SK-N-SH (cell line): ENCODE measurements around the gene CTCF. TPM values are rescaled to one million over a fixed set of nuclear protein-coding genes. Genes with fewer than 3 reads are reported as not detected.
A peak's percentile ranks its signal among the peaks of the same experiment; 100 is the strongest.

ENCODE experiments used
- CTCF ChIA-PET: fragments of 300-600, 350-600 bp; formaldehyde crosslinking; extraction: SDS; loops from one replicate; lab custom pipeline; 2021; lab: Yijun Ruan, JAX
- POLR2A ChIA-PET: fragments of 350-600 bp; sonication (Branson Sonifier 250); formaldehyde crosslinking; extraction: SDS; loops from one replicate; lab custom pipeline; 2020; ENCODE audit warnings: antibody characterized with exemption, inconsistent platforms; lab: Yijun Ruan, JAX
- DNase-seq: peaks from one replicate; pipeline ENCODE4 v3.0.0; 2012
- H2AFZ ChIP-seq: fragments of 200-600 bp; sonication (generic); 2 replicates; pipeline ENCODE4 v1.8.1; 2016; ENCODE audit warnings: antibody characterized with exemption, mild to moderate bottlenecking, low read depth
- H3F3A ChIP-seq: fragments of 200-600 bp; sonication (generic); replicated peaks from 2 replicates; pipeline ENCODE3; 2016; ENCODE audit warnings: antibody characterized with exemption, mild to moderate bottlenecking; ENCODE audit not compliant: insufficient read depth
- H3K27ac ChIP-seq, 2 experiments: fragments of 200-500 bp in 1 of 2; fragments of 200-600 bp in 1 of 2; sonication (Bioruptor generic) in 1 of 2; sonication (generic), shearing (Covaris generic) in 1 of 2; 2 replicates each; pipeline versions ENCODE4 v1.5.1 to v1.6.1; 2014 to 2016; ENCODE audit warnings: low read depth in 2 of 2, inconsistent platforms in 1 of 2, low read length in 1 of 2, mild to moderate bottlenecking in 1 of 2, mixed read lengths in 1 of 2
- H3K27me3 ChIP-seq: fragments of 200-600 bp; sonication (generic), shearing (Covaris generic); 2 replicates; pipeline ENCODE4 v1.6.1; 2016; ENCODE audit warnings: mixed run types; ENCODE audit not compliant: insufficient read depth
- H3K36me3 ChIP-seq, 2 experiments: fragments of 200-500 bp in 1 of 2; fragments of 200-600 bp in 1 of 2; sonication (Bioruptor generic) in 1 of 2; sonication (generic) in 1 of 2; replicated peaks in 1 of 2; 2 replicates each; pipeline versions ENCODE3 to v1.5.1; 2014 to 2016; ENCODE audit warnings: low read length in 1 of 2, mild to moderate bottlenecking in 1 of 2; ENCODE audit not compliant: insufficient read depth in 2 of 2, control insufficient read depth in 1 of 2
- H3K4me1 ChIP-seq, 2 experiments: fragments of 200-500 bp in 1 of 2; fragments of 200-600 bp in 1 of 2; sonication (Bioruptor generic) in 1 of 2; sonication (generic), shearing (Covaris generic) in 1 of 2; 2 replicates each; pipeline versions ENCODE4 v1.5.1 to v1.6.1; 2014 to 2016; ENCODE audit warnings: low read depth in 1 of 2, low read length in 1 of 2, mixed run types in 1 of 2; ENCODE audit not compliant: insufficient read depth in 2 of 2, control insufficient read depth in 1 of 2
- H3K4me2 ChIP-seq: fragments of 200-600 bp; sonication (generic), shearing (Covaris generic); 2 replicates; pipeline ENCODE4 v1.6.1; 2017; ENCODE audit warnings: mixed run types
- H3K4me3 ChIP-seq, 2 experiments: fragments of 200-500 bp in 1 of 2; fragments of 200-600 bp in 1 of 2; sonication (Bioruptor generic) in 1 of 2; sonication (generic), shearing (Covaris generic) in 1 of 2; 2 replicates each; pipeline versions ENCODE4 v1.5.1 to v1.8.1; 2014 to 2016; ENCODE audit warnings: low read depth in 2 of 2, inconsistent platforms in 1 of 2, low read length in 1 of 2, mild to moderate bottlenecking in 1 of 2, mixed read lengths in 1 of 2, moderate library complexity in 1 of 2
- H3K79me2 ChIP-seq: fragments of 200-600 bp; sonication (generic); 2 replicates; pipeline ENCODE4 v1.8.1; 2017; ENCODE audit warnings: mild to moderate bottlenecking; ENCODE audit not compliant: insufficient read depth
- H3K9ac ChIP-seq: fragments of 200-600 bp; sonication (generic); 2 replicates; pipeline ENCODE4 v1.6.1; 2017; ENCODE audit warnings: mixed run types
- H3K9me2 ChIP-seq: fragments of 200-600 bp; sonication (generic); 2 replicates; pipeline ENCODE4 v1.6.1; 2017; ENCODE audit warnings: mixed run types
- H3K9me3 ChIP-seq: fragments of 200-600 bp; sonication (generic); 2 replicates; pipeline ENCODE4 v1.6.1; 2017; ENCODE audit warnings: mixed run types, mild to moderate bottlenecking, moderate library complexity
- H4K20me1 ChIP-seq: fragments of 200-600 bp; sonication (generic); 2 replicates; pipeline ENCODE4 v1.6.1; 2017; ENCODE audit warnings: mild to moderate bottlenecking, mixed run types; ENCODE audit not compliant: insufficient read depth
- EP300 ChIP-seq, 2 experiments: IDR thresholded peaks; 2 replicates each; pipeline versions ENCODE4 v1.4.0 to v1.6.1; 2012; ENCODE audit warnings: borderline replicate concordance in 1 of 2, low read depth in 1 of 2, low read length in 1 of 2
- EZH2phosphoT487 ChIP-seq: fragments of 200-600 bp; sonication (generic); IDR thresholded peaks from 2 replicates; pipeline ENCODE4 v1.6.1; 2017; ENCODE audit warnings: low read depth, mixed run types, mild to moderate bottlenecking, antibody characterized with exemption, moderate library complexity, borderline replicate concordance
- FOSL2 ChIP-seq: IDR thresholded peaks from 2 replicates; pipeline ENCODE4 v1.4.0; 2012; ENCODE audit warnings: low read depth, mild to moderate bottlenecking, moderate library complexity, borderline replicate concordance
- JUND ChIP-seq: IDR thresholded peaks from 2 replicates; pipeline ENCODE4 v1.4.0; 2012
- MXI1 ChIP-seq: IDR thresholded peaks from 2 replicates; pipeline ENCODE4 v1.6.1; 2012; ENCODE audit warnings: mild to moderate bottlenecking, low read depth, low read length, improper control_type of control experiment
- NRF1 ChIP-seq: IDR thresholded peaks from 2 replicates; pipeline ENCODE4 v1.6.1; 2012; ENCODE audit warnings: low read depth, mild to moderate bottlenecking, low read length
- POLR2AphosphoS5 ChIP-seq: IDR thresholded peaks from 2 replicates; pipeline ENCODE4 v1.6.1; 2012; ENCODE audit warnings: low read depth, low read length
- RAD21 ChIP-seq: IDR thresholded peaks from 2 replicates; pipeline ENCODE4 v1.6.1; 2012; ENCODE audit warnings: mild to moderate bottlenecking, low read length
- RCOR1 ChIP-seq: fragments of 150-350 bp; IDR thresholded peaks from 2 replicates; pipeline ENCODE4 v1.6.1; 2017; ENCODE audit warnings: antibody characterized with exemption, low read length
- SMC3 ChIP-seq: IDR thresholded peaks from 2 replicates; pipeline ENCODE4 v1.6.1; 2012; ENCODE audit warnings: low read depth, low read length, improper control_type of control experiment
- TAF1 ChIP-seq: IDR thresholded peaks from 2 replicates; pipeline ENCODE4 v1.6.1; 2012; ENCODE audit warnings: low read depth, mild to moderate bottlenecking, low read length, moderate library complexity, borderline replicate concordance
- ZBTB33 ChIP-seq: IDR thresholded peaks from 2 replicates; pipeline ENCODE4 v1.4.0; 2012; ENCODE audit warnings: low read depth, borderline replicate concordance
- WGBS: methylation state at CpG from one replicate; pipeline ENCODE4 v1.1.6; 2017; ENCODE audit warnings: low lambda C conversion rate; 5-methylcytosine and 5-hydroxymethylcytosine counted together
- polyA plus RNA-seq, 3 experiments: library from polyadenylated mRNA; depleted of rRNA; stranded (reverse); fragments of >200 nt; gene quantifications; 2 replicates each; pipeline ENCODE4 v1.2.3, GENCODE V29; 2012
- TF ChIP-seq, protein P1 (sequence below): IDR thresholded peaks from 2 replicates; pipeline ENCODE4 v1.6.1; 2012; ENCODE audit warnings: mild to moderate bottlenecking, low read depth, low read length, moderate library complexity
- TF ChIP-seq, protein P2 (sequence below): fragments of 150-350 bp; IDR thresholded peaks from 2 replicates; pipeline ENCODE4 v1.6.1; 2016; ENCODE audit warnings: mild to moderate bottlenecking, low read depth, low read length
- TF ChIP-seq, protein P3 (sequence below): IDR thresholded peaks from 2 replicates; pipeline ENCODE4 v1.4.0; 2012; ENCODE audit warnings: low read depth, borderline replicate concordance

CTCF gene
- polyA plus RNA-seq, 1 of the 3 experiments (the other 2 are of a cell fraction) = 19.6 TPM

- Histone ChIP-seq H3K79me2 (no peaks in the 10 kb centered on the region), H3K4me3 (peak overlapping the region in 1 of 2 experiments; percentile 44; a peak in 1 of 4 replicates), H3K9ac (peak overlapping the region; percentile 36; the same call in 1 of the 2 replicates), H3K9me3 (no peaks in the 10 kb centered on the region), H2AFZ (no peak overlapping the region), H3K9me2 (no peaks in the 10 kb centered on the region), H3K4me1 (peaks cover 3 to 11% of the 10 kb centered on the region in 2 experiments; a peak in 2 of 4 replicates), H3K4me2 (peak overlapping the region; percentile 72; the same call in 1 of the 2 replicates), H4K20me1 (no peaks in the 10 kb centered on the region), H3K27me3 (no peaks in the 10 kb centered on the region), H3K27ac (peak overlapping the region in 1 of 2 experiments; percentile 78; a peak in 2 of 4 replicates), H3K36me3 (no peaks in the 10 kb centered on the region), H3F3A (peaks cover 24% of the 10 kb centered on the region)
- TF ChIP-seq ZBTB33 = no peak
- CTCF ChIA-PET = interaction anchor here (1.1 to 5.9 kb wide), 10 partner anchors 9 to 155 kb away, joined by 3 to 104 read pairs (median 14); partner anchors contain the start of genes ATP6V0D1, C16orf86, CARMIL2 and ENKD1
- POLR2A ChIA-PET = no interaction called here
- 96% methylated on average over 3 of the region's 3 CpGs for WGBS
- DNase-seq = no peak
These were observed 45.2 kb upstream of the CTCF start for GRCh38 chr16:67517155-67517445.

DNA sequence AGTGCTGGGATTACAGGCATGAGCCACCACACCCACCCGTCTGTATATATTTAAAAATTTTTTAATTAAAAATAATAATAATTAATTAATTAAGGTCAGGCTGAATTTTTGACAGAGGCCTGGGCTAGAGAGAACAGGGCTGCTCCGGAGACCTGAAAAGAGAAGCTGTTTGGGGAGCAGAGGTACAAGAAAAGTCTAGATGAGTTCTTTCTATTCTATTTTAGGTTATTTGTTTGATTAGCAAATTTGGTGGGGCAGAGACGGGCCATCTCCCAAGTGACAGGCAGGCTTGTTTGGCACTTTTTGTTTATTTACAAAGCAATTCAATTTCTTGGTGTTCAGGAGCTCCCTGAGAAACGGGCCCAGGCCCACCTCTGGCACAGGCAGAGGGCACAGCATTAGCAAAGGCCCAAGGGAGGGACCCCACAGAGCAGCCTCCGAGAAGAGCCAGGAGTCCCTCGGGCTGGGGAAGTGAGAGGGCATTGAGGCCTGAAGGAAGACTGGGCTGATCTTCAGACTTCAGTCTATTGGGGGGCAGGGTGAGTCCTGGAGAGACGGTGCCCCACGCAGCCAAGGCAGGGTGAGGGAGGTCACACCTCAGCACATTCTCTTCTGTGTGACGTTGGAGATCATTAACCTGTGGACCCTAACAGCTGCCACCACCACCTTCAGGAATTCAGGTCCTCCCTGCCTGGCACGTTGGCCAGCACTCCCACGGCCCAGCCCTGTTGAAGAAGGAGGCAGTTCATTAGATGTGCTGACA, 44.5 kb upstream of the CTCF start:
- ChIA-PET POLR2A (no interaction called here), CTCF (interaction anchor here (0.6 to 5.9 kb wide), 11 partner anchors 8 to 154 kb away, joined by 3 to 104 read pairs (median 6); partner anchors contain the start of genes ATP6V0D1, C16orf86, CARMIL2 and ENKD1)
- no peaks in the 10 kb centered on the region for H3K9me3 ChIP-seq
- no peak overlapping the region for H3K4me3 ChIP-seq
- H3K9ac ChIP-seq = no peak overlapping the region
- peak overlapping the region in 1 of 2 experiments; percentile 78; a peak in 1 of 4 replicates for H3K27ac ChIP-seq
- H3K27me3 ChIP-seq = no peaks in the 10 kb centered on the region
- no peaks in the 10 kb centered on the region for H3K36me3 ChIP-seq
- no peaks in the 10 kb centered on the region for H3K79me2 ChIP-seq
- TF ChIP-seq, protein P1, sequence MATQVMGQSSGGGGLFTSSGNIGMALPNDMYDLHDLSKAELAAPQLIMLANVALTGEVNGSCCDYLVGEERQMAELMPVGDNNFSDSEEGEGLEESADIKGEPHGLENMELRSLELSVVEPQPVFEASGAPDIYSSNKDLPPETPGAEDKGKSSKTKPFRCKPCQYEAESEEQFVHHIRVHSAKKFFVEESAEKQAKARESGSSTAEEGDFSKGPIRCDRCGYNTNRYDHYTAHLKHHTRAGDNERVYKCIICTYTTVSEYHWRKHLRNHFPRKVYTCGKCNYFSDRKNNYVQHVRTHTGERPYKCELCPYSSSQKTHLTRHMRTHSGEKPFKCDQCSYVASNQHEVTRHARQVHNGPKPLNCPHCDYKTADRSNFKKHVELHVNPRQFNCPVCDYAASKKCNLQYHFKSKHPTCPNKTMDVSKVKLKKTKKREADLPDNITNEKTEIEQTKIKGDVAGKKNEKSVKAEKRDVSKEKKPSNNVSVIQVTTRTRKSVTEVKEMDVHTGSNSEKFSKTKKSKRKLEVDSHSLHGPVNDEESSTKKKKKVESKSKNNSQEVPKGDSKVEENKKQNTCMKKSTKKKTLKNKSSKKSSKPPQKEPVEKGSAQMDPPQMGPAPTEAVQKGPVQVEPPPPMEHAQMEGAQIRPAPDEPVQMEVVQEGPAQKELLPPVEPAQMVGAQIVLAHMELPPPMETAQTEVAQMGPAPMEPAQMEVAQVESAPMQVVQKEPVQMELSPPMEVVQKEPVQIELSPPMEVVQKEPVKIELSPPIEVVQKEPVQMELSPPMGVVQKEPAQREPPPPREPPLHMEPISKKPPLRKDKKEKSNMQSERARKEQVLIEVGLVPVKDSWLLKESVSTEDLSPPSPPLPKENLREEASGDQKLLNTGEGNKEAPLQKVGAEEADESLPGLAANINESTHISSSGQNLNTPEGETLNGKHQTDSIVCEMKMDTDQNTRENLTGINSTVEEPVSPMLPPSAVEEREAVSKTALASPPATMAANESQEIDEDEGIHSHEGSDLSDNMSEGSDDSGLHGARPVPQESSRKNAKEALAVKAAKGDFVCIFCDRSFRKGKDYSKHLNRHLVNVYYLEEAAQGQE = no peak
- TF ChIP-seq RCOR1 (no peak), MXI1 (no peak), RAD21 (no peak), SMC3 (no peak), JUND (no peak), EP300 (IDR thresholded peaks at IDR 0.05; ENCODE audit: borderline replicate concordance in 1 of 2, low read depth in 1 of 2, low read length in 1 of 2) (no peak), EZH2phosphoT487 (no peak), TAF1 (no peak), FOSL2 (no peak), POLR2AphosphoS5 (no peak), NRF1 (no peak)
- TF ChIP-seq, protein P2, sequence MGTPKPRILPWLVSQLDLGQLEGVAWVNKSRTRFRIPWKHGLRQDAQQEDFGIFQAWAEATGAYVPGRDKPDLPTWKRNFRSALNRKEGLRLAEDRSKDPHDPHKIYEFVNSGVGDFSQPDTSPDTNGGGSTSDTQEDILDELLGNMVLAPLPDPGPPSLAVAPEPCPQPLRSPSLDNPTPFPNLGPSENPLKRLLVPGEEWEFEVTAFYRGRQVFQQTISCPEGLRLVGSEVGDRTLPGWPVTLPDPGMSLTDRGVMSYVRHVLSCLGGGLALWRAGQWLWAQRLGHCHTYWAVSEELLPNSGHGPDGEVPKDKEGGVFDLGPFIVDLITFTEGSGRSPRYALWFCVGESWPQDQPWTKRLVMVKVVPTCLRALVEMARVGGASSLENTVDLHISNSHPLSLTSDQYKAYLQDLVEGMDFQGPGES = no peak
- TF ChIP-seq, protein P3, sequence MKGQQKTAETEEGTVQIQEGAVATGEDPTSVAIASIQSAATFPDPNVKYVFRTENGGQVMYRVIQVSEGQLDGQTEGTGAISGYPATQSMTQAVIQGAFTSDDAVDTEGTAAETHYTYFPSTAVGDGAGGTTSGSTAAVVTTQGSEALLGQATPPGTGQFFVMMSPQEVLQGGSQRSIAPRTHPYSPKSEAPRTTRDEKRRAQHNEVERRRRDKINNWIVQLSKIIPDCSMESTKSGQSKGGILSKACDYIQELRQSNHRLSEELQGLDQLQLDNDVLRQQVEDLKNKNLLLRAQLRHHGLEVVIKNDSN = no peak
- WGBS = 79% methylated on average over 11 of the region's 11 CpGs
- no peak overlapping the region for H2AFZ ChIP-seq
- no peaks in the 10 kb centered on the region for H4K20me1 ChIP-seq
- H3K4me2 ChIP-seq = no peak overlapping the region
- H3K9me2 ChIP-seq = no peaks in the 10 kb centered on the region
- no peak for DNase-seq
- peaks cover 24% of the 10 kb centered on the region for H3F3A ChIP-seq
- peaks cover 3 to 11% of the 10 kb centered on the region in 2 experiments; a peak in 2 of 4 replicates for H3K4me1 ChIP-seq
